ENCODE data around the gene DNASE1L3. TPM values are rescaled to one million over a fixed set of nuclear protein-coding genes. Genes with fewer than 3 reads are reported as not detected.

DNASE1L3 gene
- total RNA-seq, 1 donor from 2014 or later: not detected

- H3K4me3 Mint-ChIP-seq: no peak overlapping the region
- no peak for TF ChIP-seq CTCF (conservative IDR thresholded peaks at IDR 0.05)
- peaks cover 9% of the 10 kb centered on the region for H3K4me1 Mint-ChIP-seq (ENCODE audit: unreplicated experiment)
- H3K27ac Mint-ChIP-seq: no peak overlapping the region
- no peak for DNase-seq (ENCODE audit: extremely low spot score, unreplicated experiment)
- H3K27me3 Mint-ChIP-seq: no peaks in the 10 kb centered on the region
- H3K36me3 Mint-ChIP-seq: no peaks in the 10 kb centered on the region
- H3K9me3 Mint-ChIP-seq: no peaks in the 10 kb centered on the region
Measured at GRCh38 chr3:58193682-58194407, 16.9 kb downstream of the DNASE1L3 start.

GRCh38 chr3:58192069-58192468 lies 18.7 kb downstream of the DNASE1L3 start:
- DNase-seq (ENCODE audit: extremely low spot score, unreplicated experiment): no peak
- H3K4me3 Mint-ChIP-seq: no peak overlapping the region

GRCh38 chr3:58191361-58191991 lies 19.3 kb downstream of the DNASE1L3 start:
- Mint-ChIP-seq H3K4me3 (no peak overlapping the region), H3K4me1 (ENCODE audit: unreplicated experiment) (peaks cover 16% of the 10 kb centered on the region)

More at GRCh38 chr3:58192069-58192468, 18.7 kb downstream of the DNASE1L3 start:
- Mint-ChIP-seq H3K4me1 (ENCODE audit: unreplicated experiment) (peaks cover 16% of the 10 kb centered on the region), H3K36me3 (no peaks in the 10 kb centered on the region), H3K27ac (no peak overlapping the region), H3K27me3 (no peaks in the 10 kb centered on the region), H3K9me3 (no peaks in the 10 kb centered on the region)
- no peak for TF ChIP-seq CTCF (conservative IDR thresholded peaks at IDR 0.05)

GRCh38 chr3:58190882-58191281 lies 19.9 kb downstream of the DNASE1L3 start:
- Mint-ChIP-seq H3K36me3 (no peaks in the 10 kb centered on the region), H3K4me3 (no peak overlapping the region), H3K9me3 (no peaks in the 10 kb centered on the region), H3K27me3 (no peaks in the 10 kb centered on the region), H3K4me1 (ENCODE audit: unreplicated experiment) (peaks cover 16% of the 10 kb centered on the region), H3K27ac (no peak overlapping the region)
- no peak for TF ChIP-seq CTCF (conservative IDR thresholded peaks at IDR 0.05)
- no peak for DNase-seq (ENCODE audit: extremely low spot score, unreplicated experiment)

More at GRCh38 chr3:58191361-58191991, 19.3 kb downstream of the DNASE1L3 start:
- Mint-ChIP-seq H3K36me3 (no peaks in the 10 kb centered on the region), H3K9me3 (no peaks in the 10 kb centered on the region), H3K27ac (no peak overlapping the region), H3K27me3 (no peaks in the 10 kb centered on the region)
- no peak for DNase-seq (ENCODE audit: extremely low spot score, unreplicated experiment)
- no peak for TF ChIP-seq CTCF (conservative IDR thresholded peaks at IDR 0.05)

GRCh38 chr3:58190291-58190690 lies 20.5 kb downstream of the DNASE1L3 start:
- no peak overlapping the region for H3K27ac Mint-ChIP-seq
- H3K9me3 Mint-ChIP-seq: no peaks in the 10 kb centered on the region
- no peaks in the 10 kb centered on the region for H3K27me3 Mint-ChIP-seq
- no peak overlapping the region for H3K4me3 Mint-ChIP-seq
- no peak for DNase-seq (ENCODE audit: extremely low spot score, unreplicated experiment)
- no peak for TF ChIP-seq CTCF (conservative IDR thresholded peaks at IDR 0.05)
- H3K4me1 Mint-ChIP-seq (ENCODE audit: unreplicated experiment): peaks cover 16% of the 10 kb centered on the region
- H3K36me3 Mint-ChIP-seq: no peaks in the 10 kb centered on the region
